HG03571 (cell line): ENCODE measurements around the gene ECSIT.
"Not testable (repeated sequence)": the region's sequence is repeated elsewhere in the genome, so short reads cannot be mapped to it uniquely, and the experiment has no call there.

Experiments
- ATAC-seq: cut with Tn5 transposase; IDR thresholded peaks from one replicate; pipeline ENCODE4 v1.9.1; 2021; ENCODE audit not compliant: unreplicated experiment

Gene ECSIT, protein sequence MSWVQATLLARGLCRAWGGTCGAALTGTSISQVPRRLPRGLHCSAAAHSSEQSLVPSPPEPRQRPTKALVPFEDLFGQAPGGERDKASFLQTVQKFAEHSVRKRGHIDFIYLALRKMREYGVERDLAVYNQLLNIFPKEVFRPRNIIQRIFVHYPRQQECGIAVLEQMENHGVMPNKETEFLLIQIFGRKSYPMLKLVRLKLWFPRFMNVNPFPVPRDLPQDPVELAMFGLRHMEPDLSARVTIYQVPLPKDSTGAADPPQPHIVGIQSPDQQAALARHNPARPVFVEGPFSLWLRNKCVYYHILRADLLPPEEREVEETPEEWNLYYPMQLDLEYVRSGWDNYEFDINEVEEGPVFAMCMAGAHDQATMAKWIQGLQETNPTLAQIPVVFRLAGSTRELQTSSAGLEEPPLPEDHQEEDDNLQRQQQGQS

GRCh38 chr19:11528551-11529341 is at the start of gene ECSIT:
Gene ECSIT, minus strand, starts transcription at chr19:11529134. Its CDS starts 9,964 bp downstream, at chr19:11519170.
- peak; percentile 89 for ATAC-seq

- no peak for ATAC-seq
Observed at GRCh38 chr19:11577451-11578257, 48.7 kb upstream of the ECSIT start, which contains the start of gene ACP5. Gene ACP5, minus strand, starts transcription at chr19:11577645. Its CDS starts 328 bp downstream, at chr19:11577317.

DNA sequence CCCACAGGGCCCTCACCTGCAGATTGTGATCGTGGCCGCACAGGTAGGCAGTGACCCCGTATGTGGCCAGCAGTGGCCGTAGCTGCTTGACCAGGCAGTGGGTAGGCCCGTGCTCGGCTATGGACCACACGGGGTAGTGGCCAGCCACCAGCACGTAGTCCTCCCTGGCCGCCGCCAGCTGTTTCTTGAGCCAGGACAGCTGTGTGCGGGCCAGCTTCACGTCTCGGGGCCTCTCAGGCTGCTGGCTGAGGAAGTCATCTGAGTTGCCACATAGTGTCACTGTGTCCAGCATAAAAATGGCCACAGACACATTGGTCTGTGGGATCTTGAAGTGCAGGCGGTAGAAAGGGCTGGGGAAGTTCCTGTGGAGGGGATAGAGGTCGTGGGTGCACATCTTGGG is 47.3 kb upstream of the ECSIT start:
- no peak for ATAC-seq

DNA sequence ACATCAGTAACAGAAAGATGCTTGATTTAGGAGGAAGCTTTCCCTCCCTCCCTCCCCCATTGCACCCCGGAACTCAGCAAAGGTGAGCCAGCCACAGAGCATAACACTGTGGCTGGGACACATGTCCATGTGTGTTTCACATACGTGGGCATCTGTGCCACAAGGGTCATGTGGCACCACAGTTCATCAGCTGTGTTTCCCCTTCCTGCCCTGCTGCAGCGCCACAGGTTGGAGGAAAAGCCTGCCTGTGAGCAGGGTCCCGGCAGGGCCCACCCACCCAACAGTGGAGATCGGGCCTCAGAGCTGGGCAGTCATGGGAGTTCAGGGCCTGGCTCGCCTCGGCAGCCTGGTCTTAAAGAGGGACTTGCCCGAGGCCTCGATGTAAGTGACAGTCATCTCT is 45.8 kb upstream of the ECSIT start:
- no peak for ATAC-seq

GRCh38 chr19:11573763-11574162 is 44.8 kb upstream of the ECSIT start:
- not testable (repeated sequence) for ATAC-seq

- ATAC-seq, result not testable (repeated sequence)
Observed at GRCh38 chr19:11573354-11573753, 44.4 kb upstream of the ECSIT start.

- ATAC-seq, result no peak
Observed at GRCh38 chr19:11570039-11570462, 41.1 kb upstream of the ECSIT start.

DNA sequence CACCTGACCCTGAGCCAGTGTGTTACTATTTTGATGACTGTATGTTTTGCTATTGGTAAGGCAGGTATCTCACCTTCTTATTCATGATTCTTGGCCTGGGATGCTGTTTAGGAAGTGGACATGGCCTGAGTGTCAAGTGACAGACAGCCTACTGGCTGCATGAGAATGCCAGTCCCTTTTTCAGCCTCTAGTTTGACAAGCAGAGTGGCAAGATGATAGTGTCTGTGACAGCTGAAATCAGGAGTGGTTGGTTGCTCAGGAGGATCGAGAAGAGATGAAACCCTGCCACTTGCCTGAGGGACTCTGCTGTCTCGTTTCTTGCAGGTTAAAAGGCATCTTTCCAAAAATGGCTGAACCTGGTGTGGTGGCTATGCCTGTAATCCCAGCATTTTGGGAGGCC is 37.2 kb upstream of the ECSIT start:
- ATAC-seq, result no peak

GRCh38 chr19:11565649-11565980 is 36.7 kb upstream of the ECSIT start:
- ATAC-seq, result not testable (repeated sequence)

- not testable (repeated sequence) for ATAC-seq
Observed at GRCh38 chr19:11564082-11564807, 35.3 kb upstream of the ECSIT start.

GRCh38 chr19:11563532-11563931 is 34.6 kb upstream of the ECSIT start:
- ATAC-seq, result no peak

DNA sequence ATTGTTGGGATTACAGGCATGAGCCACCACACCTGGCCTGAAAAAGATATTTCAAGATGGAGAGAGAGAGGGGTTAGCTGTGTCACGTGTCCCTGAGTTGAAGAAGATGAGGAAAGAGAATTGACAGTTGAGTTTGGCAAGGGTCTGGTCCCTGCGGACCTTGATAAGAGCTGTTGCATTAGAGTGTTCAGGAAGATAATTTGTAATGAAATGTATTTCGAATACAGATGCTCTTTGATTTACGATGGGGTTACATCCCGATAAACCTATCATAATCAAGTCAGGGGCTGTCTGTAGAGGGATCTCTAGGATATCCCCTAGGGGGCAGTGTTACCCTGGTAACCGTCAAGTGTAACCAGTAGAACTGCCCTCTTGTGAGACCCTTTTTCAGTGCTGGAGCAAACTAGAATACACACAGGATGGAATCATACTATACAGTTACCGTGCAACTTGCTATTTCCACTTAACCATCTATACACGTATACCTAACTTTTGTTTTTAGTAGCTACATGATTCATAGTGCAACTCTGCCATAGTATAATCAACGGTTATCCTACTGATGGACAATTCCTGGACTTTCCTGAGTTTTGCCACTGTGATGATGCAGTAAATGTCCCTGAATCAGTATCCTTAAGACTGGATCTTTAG is 31.6 kb upstream of the ECSIT start:
- peak; percentile 46 for ATAC-seq

GRCh38 chr19:11558881-11559828 is 30.2 kb upstream of the ECSIT start, which contains the start of gene ELOF1:
Gene ELOF1, minus strand, starts transcription at chr19:11559230. Its CDS starts 4,883 bp downstream, at chr19:11554347.
- no peak for ATAC-seq

DNA sequence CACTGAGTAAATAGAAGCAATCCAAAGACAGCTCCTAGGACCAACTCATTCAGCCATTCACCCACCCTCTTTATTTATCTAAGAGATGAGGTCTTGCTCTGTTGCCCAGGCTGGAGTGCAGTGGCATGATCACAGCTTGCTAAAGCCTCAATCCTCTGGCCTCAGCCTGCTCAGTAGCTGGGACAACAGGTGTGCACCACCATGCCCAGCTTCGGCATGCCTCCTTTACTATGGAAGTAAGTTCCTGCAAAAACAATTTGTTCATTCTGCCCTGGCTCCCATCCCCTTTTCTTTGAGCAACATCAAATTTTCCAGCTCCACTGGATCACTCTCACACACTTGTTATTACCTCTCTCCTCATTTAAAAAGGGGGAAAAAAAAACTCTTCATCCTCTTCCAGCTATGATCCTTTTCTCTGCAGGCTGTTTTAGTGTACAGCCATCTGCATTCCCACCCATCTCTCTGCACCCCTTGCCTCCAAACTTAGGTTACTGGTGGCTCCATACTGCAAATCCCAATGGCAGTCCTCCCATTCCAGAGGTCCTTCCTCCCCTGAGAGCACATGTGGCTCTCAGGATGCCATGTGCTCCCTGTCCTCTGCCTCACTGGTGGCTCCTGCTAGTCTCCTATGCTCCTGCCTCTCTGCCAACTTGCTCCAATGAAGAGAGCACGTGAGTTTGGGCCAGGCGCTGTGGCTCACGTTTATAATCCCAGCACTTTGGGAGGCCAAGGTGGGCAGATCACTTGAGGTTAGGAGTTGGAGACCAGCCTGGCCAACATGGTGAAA is 27.9 kb upstream of the ECSIT start:
- no peak for ATAC-seq

DNA sequence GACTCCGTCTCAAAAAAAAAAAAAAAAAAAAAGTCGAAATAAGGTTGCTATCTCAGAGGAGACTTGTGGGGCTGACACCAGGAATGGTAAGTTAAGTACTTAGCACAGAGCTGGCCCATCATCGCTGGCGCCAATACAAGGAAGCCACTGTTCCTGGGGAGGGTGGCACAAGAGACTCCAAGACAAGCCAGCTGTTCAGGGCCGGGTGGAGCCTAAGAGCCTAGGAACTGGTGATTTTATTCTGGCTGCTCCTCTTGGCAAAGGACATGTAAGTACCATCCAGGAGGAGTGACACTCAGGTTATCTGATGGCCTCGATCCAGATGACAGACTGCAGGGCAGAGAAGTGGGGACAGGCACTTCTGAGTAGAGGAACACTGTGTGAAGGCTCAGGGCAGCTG is 26.3 kb upstream of the ECSIT start:
- ATAC-seq, result no peak

DNA sequence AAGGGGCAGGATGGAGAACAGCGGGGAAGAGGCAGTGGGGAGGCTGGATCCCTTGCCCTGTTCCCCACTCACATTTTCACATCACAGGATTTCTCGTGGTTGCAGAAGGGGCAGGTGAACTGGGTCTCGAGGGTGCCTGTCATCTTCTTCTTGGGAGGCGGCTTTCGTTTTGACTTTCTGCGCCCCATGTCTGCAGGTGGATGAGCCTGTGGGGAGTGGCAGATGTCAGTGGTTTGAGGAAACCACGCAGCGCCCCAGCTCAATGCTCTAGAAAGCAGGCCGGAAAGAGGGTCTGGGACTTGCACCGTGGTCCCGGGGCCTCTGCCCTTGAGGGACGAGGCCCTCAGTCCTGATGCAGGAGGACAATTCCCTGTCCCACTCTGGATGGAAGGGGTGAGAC is 25.2 kb upstream of the ECSIT start:
- ATAC-seq, result no peak

- ATAC-seq, result no peak
Observed at GRCh38 chr19:11552666-11553372, 23.9 kb upstream of the ECSIT start.
